Keratinocyte (primary cell): Measurements from ENCODE around the gene SMARCA1. TPM values are rescaled to one million over a fixed set of nuclear protein-coding genes. Genes with fewer than 3 reads are reported as not detected.

Experiments
- DNase-seq: peaks from one replicate; pipeline ENCODE4 v3.0.0-alpha.2; 2011; ENCODE audit warnings: low read depth, missing footprints, low spot score
- FAIRE-seq: peaks from 2 replicates; lab custom pipeline; 2011; peaks lifted over from hg19 to GRCh38; lab: Jason Lieb, UNC
- H2AFZ ChIP-seq: 2 replicates; pipeline ENCODE4 v1.6.0; 2012; ENCODE audit warnings: low read length, control low read depth, inconsistent platforms; ENCODE audit not compliant: control insufficient read depth
- H3K27ac ChIP-seq: 2 replicates; pipeline ENCODE4 v1.5.1; 2011; ENCODE audit warnings: low read length; ENCODE audit not compliant: control insufficient read depth, insufficient read depth
- H3K27me3 ChIP-seq: 3 replicates; pipeline ENCODE4 v1.6.0; 2011; ENCODE audit warnings: low read length; ENCODE audit not compliant: control insufficient read depth, insufficient read depth; ENCODE audit errors: extremely low read depth
- H3K36me3 ChIP-seq, 2 experiments: 2 replicates in 1 of 2; 3 replicates in 1 of 2; pipeline ENCODE4 v1.5.1; 2011; ENCODE audit warnings: low read length in 2 of 2, mild to moderate bottlenecking in 1 of 2; ENCODE audit not compliant: control insufficient read depth in 2 of 2, insufficient read depth in 2 of 2; ENCODE audit errors: extremely low read depth in 1 of 2
- H3K4me1 ChIP-seq: 3 replicates; pipeline ENCODE4 v1.5.1; 2011; ENCODE audit warnings: low read length; ENCODE audit not compliant: control insufficient read depth, insufficient read depth; ENCODE audit errors: extremely low read depth
- H3K4me2 ChIP-seq: 3 replicates; pipeline ENCODE4 v1.6.0; 2011; ENCODE audit warnings: low read depth, low read length; ENCODE audit not compliant: control insufficient read depth, insufficient read depth; ENCODE audit errors: extremely low read depth
- H3K4me3 ChIP-seq, 3 experiments: fragments of 200-600 bp in 1 of 3; sonication (generic) in 1 of 3; 2 replicates in 2 of 3; 3 replicates in 1 of 3; pipeline ENCODE4 v1.5.1; 2011 to 2016; ENCODE audit warnings: low read length in 3 of 3, mild to moderate bottlenecking in 3 of 3, control low read depth in 2 of 3, inconsistent platforms in 1 of 3, low read depth in 1 of 3, mixed read lengths in 1 of 3, mixed run types in 1 of 3, moderate library complexity in 1 of 3; ENCODE audit not compliant: control insufficient read depth in 2 of 3, insufficient read depth in 2 of 3; ENCODE audit errors: extremely low read depth in 1 of 3
- H3K79me2 ChIP-seq: 2 replicates; pipeline ENCODE4 v1.6.0; 2012; ENCODE audit warnings: low read length; ENCODE audit not compliant: control insufficient read depth, insufficient read depth
- H3K9ac ChIP-seq: 3 replicates; pipeline ENCODE4 v1.6.0; 2011; ENCODE audit warnings: low read length; ENCODE audit not compliant: control insufficient read depth, insufficient read depth; ENCODE audit errors: extremely low read depth
- H3K9me1 ChIP-seq: 3 replicates; pipeline ENCODE4 v1.6.0; 2011; ENCODE audit warnings: low read length; ENCODE audit not compliant: control insufficient read depth, insufficient read depth; ENCODE audit errors: extremely low read depth
- H3K9me3 ChIP-seq: 2 replicates; pipeline ENCODE4 v1.5.1; 2012; ENCODE audit warnings: low read depth, low read length; ENCODE audit not compliant: control insufficient read depth
- H4K20me1 ChIP-seq: 3 replicates; pipeline ENCODE4 v1.6.0; 2011; ENCODE audit warnings: low read length; ENCODE audit not compliant: control insufficient read depth, insufficient read depth; ENCODE audit errors: extremely low read depth
- CTCF ChIP-seq, 3 experiments: IDR thresholded peaks in 1 of 3; conservative IDR thresholded peaks in 1 of 3; optimal IDR thresholded peaks in 1 of 3; 2 replicates in 2 of 3; 3 replicates in 1 of 3; pipeline versions ENCODE3 to v1.5.1; 2011; ENCODE audit warnings: low read length in 3 of 3, mild to moderate bottlenecking in 3 of 3, moderate library complexity in 2 of 3, control low read depth in 1 of 3, inconsistent platforms in 1 of 3; ENCODE audit not compliant: insufficient read depth in 2 of 3; ENCODE audit errors: extremely low read depth in 1 of 3
- EZH2 ChIP-seq: IDR thresholded peaks from one replicate; pipeline ENCODE4 v1.6.1; 2012; ENCODE audit warnings: inconsistent platforms, mild to moderate bottlenecking, low read length, moderate library complexity
- dilution Hi-C: fragments of 300-500 bp; cut with MboI; formaldehyde crosslinking; loops from one replicate; pipeline ENCODE4 v1.7.0; 2020; ENCODE audit warnings: low sequenced_read_pairs; ENCODE audit not compliant: extremely low pct_ligation_motif_present
- polyA plus RNA-seq, 5 experiments: library from polyadenylated mRNA; depleted of rRNA in 3 of 5; stranded (reverse) in 3 of 5; stranded (forward) in 1 of 5; unstranded in 1 of 5; fragments of >200 nt; gene quantifications; 1 replicate in 1 of 5; 2 replicates in 3 of 5; 3 replicates in 1 of 5; pipeline versions ENCODE4 v1.2.1 to v1.2.3, GENCODE V29; 2011 to 2012; ENCODE audit warnings: missing spikeins in 2 of 5, low read depth in 1 of 5, low replicate concordance in 1 of 5

The SMARCA1 gene
- polyA plus RNA-seq, 1 donor (not counting 4 experiments of a cell fraction or from before 2014, with no cell fraction given): 21.6 TPM

- DNase-seq (no peak), FAIRE-seq (no peak)
- Histone ChIP-seq H3K36me3 (no peaks in the 10 kb centered on the region), H3K9ac (peak within 1 kb of the TSS; percentile 71), H3K79me2 (peaks cover 5% of the 10 kb centered on the region), H3K4me3 (peak within 1 kb of the TSS; percentile 61 to 73 (median 67)), H2AFZ (peak within 1 kb of the TSS; percentile 71), H4K20me1 (no peaks in the 10 kb centered on the region), H3K27ac (peak within 1 kb of the TSS; percentile 20), H3K9me1 (no peaks in the 10 kb centered on the region), H3K27me3 (no peaks in the 10 kb centered on the region), H3K9me3 (no peaks in the 10 kb centered on the region), H3K4me2 (peak within 1 kb of the TSS; percentile 88), H3K4me1 (no peaks in the 10 kb centered on the region)
- TF ChIP-seq CTCF (optimal IDR thresholded peaks at IDR 0.05 in 1 of 3, IDR thresholded peaks at IDR 0.05 in 1 of 3, conservative IDR thresholded peaks at IDR 0.05 in 1 of 3; ENCODE audit: extremely low read depth in 1 of 3, insufficient read depth in 2 of 3, low read length in 3 of 3) (peak; percentile 53 to 75 (median 66)), EZH2 (no peak)
- dilution Hi-C loops: no loop called here
These were observed 16.9 kb upstream of the SMARCA1 start, which contains the start of gene OCRL for GRCh38 chrX:129540068-129540653. Gene OCRL (plus strand): TSS chrX:129540259. CDS start chrX:129540440, 181 bp downstream.

GRCh38 chrX:129534816-129535578 is 11.7 kb upstream of the SMARCA1 start:
- DNase-seq (no peak), FAIRE-seq (no peak)
- dilution Hi-C loops: no loop called here

More at GRCh38 chrX:129534816-129535578, 11.7 kb upstream of the SMARCA1 start:
- Histone ChIP-seq H4K20me1 (no peaks in the 10 kb centered on the region), H3K4me2 (no peak overlapping the region), H3K79me2 (no peaks in the 10 kb centered on the region), H3K9ac (no peak overlapping the region), H3K27ac (no peak overlapping the region), H3K4me3 (no peak overlapping the region), H3K27me3 (no peaks in the 10 kb centered on the region), H3K4me1 (no peaks in the 10 kb centered on the region), H3K9me1 (no peaks in the 10 kb centered on the region), H2AFZ (no peak overlapping the region), H3K36me3 (no peaks in the 10 kb centered on the region), H3K9me3 (no peaks in the 10 kb centered on the region)
- no peak for TF ChIP-seq CTCF (optimal IDR thresholded peaks at IDR 0.05 in 1 of 3, IDR thresholded peaks at IDR 0.05 in 1 of 3, conservative IDR thresholded peaks at IDR 0.05 in 1 of 3; ENCODE audit: extremely low read depth in 1 of 3, insufficient read depth in 2 of 3, low read length in 3 of 3)
- TF ChIP-seq EZH2: no peak
